GM06990 (cell line): ENCODE data around the gene SCLY.

Experiments
- DNase-seq: peaks from one replicate; pipeline ENCODE4 v3.0.0-alpha.2; 2011; ENCODE audit not compliant: insufficient read length; ENCODE audit errors: extremely low read depth
- H3K27me3 ChIP-seq: replicated peaks from 2 replicates; pipeline ENCODE4 v1.6.0; 2011; ENCODE audit warnings: low read length; ENCODE audit not compliant: control insufficient read depth, insufficient read depth
- H3K36me3 ChIP-seq: 2 replicates; pipeline ENCODE4 v1.5.1; 2011; ENCODE audit warnings: low read length; ENCODE audit not compliant: control insufficient read depth, insufficient read depth
- H3K4me3 ChIP-seq: replicated peaks from 2 replicates; pipeline ENCODE4 v1.5.1; 2011; ENCODE audit warnings: low read depth, mild to moderate bottlenecking, control low read depth, low read length
- TF ChIP-seq, protein P1 (sequence below): IDR thresholded peaks from 2 replicates; pipeline ENCODE4 v1.5.1; 2011; ENCODE audit warnings: low read length, control low read depth, mild to moderate bottlenecking, inconsistent platforms; ENCODE audit not compliant: insufficient read depth, poor library complexity, severe bottlenecking

SCLY gene

DNA sequence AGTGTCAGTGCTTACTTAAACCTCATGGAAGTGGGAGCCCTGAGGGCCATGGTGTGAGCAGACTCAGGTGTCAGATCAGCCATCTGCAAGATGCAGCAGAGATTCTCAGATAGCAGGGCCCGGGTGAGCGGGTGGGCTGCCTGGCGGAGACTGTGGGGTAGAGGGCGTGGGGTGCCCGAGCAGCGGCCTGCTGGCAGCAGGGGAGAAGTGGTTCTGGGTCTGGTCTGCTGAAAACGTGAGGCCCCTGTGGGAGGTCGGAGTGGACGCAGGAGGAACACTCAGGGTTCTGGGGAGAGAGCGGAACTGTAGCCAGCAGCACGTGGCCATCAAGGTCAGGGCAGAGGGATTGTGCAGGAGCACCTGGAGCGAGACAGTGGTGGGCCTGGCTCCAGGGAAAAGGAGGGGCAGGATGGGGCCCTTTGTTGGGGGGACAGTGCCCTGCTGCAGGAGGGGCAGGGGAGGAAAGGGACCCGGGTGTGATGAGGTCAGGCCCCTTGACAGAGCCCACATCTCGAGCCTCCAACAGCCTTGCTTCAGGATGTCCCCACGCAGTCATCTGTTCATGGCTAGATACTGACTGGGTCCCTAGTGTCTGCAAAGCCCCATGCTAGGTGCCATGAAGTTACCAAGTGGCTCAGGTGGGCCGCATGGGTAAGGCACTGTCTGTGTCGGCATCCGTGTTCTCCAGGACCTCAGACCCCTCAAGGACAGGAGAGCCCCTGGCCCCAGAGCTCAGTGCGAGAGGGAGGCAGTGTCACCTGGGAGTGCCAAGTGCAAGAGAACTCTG, 36.6 kb downstream of the SCLY start:
- Histone ChIP-seq H3K36me3 (peaks cover 3% of the 10 kb centered on the region), H3K4me3 (no peak overlapping the region), H3K27me3 (no peaks in the 10 kb centered on the region)
- no peak for DNase-seq
- TF ChIP-seq, protein P1, sequence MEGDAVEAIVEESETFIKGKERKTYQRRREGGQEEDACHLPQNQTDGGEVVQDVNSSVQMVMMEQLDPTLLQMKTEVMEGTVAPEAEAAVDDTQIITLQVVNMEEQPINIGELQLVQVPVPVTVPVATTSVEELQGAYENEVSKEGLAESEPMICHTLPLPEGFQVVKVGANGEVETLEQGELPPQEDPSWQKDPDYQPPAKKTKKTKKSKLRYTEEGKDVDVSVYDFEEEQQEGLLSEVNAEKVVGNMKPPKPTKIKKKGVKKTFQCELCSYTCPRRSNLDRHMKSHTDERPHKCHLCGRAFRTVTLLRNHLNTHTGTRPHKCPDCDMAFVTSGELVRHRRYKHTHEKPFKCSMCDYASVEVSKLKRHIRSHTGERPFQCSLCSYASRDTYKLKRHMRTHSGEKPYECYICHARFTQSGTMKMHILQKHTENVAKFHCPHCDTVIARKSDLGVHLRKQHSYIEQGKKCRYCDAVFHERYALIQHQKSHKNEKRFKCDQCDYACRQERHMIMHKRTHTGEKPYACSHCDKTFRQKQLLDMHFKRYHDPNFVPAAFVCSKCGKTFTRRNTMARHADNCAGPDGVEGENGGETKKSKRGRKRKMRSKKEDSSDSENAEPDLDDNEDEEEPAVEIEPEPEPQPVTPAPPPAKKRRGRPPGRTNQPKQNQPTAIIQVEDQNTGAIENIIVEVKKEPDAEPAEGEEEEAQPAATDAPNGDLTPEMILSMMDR, result no peak

GRCh38 chr2:238097988-238098871, 37.4 kb downstream of the SCLY start:
- Histone ChIP-seq H3K36me3 (peaks cover 2% of the 10 kb centered on the region), H3K4me3 (no peak overlapping the region; the same call in 1 of the 2 replicates), H3K27me3 (no peaks in the 10 kb centered on the region)
- TF ChIP-seq, protein P1, result no peak
- DNase-seq, result peak; percentile 82

- DNase-seq, result no peak
These were observed 38.3 kb downstream of the SCLY start for GRCh38 chr2:238098901-238099713.

DNA sequence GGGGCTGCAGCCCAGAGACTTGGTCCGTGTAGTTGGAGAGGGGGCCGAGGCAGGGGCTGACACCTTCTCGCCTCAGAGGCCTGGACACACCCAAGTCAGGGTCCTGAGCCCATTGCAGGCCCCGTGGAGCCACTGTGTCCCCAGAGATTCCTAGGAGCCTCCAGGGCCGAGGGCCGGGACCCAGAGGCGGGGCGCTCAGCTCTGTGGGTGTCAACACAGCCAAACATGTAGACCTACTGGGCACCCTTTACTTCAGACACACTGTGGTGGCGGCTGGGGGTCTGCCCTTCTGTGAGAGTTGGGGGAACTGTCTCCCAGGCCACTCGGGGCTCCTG, 38.9 kb downstream of the SCLY start:
- H3K27me3 ChIP-seq, result no peaks in the 10 kb centered on the region
- TF ChIP-seq, protein P1, result no peak
- no peak overlapping the region for H3K4me3 ChIP-seq
- no peaks in the 10 kb centered on the region; the same call in none of the 2 replicates for H3K36me3 ChIP-seq
- DNase-seq, result no peak

More at GRCh38 chr2:238098901-238099713, 38.3 kb downstream of the SCLY start:
- Histone ChIP-seq H3K4me3 (no peak overlapping the region; the same call in 1 of the 2 replicates), H3K27me3 (no peaks in the 10 kb centered on the region), H3K36me3 (peaks cover 2% of the 10 kb centered on the region)
- TF ChIP-seq, protein P1, result no peak

GRCh38 chr2:238100049-238100820, 39.4 kb downstream of the SCLY start, which contains the start of gene ESPNL:
TSS of gene ESPNL (plus strand) at chr2:238100340. CDS start at chr2:238100420, 80 bp downstream.
- TF ChIP-seq, protein P1, result no peak
- H3K27me3 ChIP-seq, result no peaks in the 10 kb centered on the region
- H3K36me3 ChIP-seq, result no peaks in the 10 kb centered on the region; the same call in none of the 2 replicates
- DNase-seq, result no peak
- H3K4me3 ChIP-seq, result no peak within 1 kb of the TSS
